GM21619 (cell line): Measurements from ENCODE around the gene SLC66A2.
"Not testable (repeated sequence)": the region's sequence is repeated elsewhere in the genome, so short reads cannot be mapped to it uniquely, and the experiment has no call there.

ENCODE experiments used
- ATAC-seq: cut with Tn5 transposase; IDR thresholded peaks from one replicate; pipeline ENCODE4 v1.9.1; 2021; ENCODE audit not compliant: unreplicated experiment

SLC66A2 gene

DNA sequence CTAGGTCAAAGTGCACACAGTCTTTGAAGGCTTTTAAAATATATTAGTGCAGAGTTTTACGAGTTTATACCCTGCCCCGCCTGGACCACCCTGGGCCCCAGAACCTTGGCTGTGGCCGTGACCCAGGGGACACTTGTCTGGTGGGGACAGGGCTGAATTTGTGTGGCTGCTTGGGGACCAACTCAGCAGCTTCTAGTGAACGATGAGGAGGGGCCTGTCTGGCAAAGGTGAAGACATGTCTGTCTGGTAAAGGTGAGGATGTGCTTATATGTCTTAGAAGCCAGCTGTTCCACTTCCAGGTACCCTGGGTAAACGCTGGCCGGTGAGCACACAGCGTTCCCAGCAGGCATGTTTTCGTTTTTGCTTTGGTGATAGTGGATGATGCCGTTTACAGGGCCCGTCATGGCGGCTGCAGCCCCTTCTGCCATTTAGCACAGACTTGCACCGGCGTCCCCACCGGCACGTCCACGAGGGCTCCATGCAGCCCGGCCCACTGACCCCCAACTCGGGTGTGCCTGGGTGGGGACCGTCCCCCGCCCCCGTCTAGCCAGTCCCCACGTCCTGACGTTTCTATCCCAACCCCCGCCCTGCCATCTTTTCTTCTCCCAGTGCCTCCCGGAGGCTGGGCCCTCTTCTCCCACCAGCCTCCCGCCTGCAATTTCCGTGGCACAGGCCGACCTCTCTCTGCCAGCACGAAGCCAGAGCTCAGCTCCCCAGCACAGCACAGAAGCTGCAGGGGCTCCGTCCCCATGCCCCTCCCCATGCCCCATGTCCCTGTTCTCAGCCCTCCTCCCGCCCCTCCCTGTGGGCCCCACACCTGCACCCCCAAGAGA lies 67.8 kb downstream of the SLC66A2 start:
- ATAC-seq = no peak

DNA sequence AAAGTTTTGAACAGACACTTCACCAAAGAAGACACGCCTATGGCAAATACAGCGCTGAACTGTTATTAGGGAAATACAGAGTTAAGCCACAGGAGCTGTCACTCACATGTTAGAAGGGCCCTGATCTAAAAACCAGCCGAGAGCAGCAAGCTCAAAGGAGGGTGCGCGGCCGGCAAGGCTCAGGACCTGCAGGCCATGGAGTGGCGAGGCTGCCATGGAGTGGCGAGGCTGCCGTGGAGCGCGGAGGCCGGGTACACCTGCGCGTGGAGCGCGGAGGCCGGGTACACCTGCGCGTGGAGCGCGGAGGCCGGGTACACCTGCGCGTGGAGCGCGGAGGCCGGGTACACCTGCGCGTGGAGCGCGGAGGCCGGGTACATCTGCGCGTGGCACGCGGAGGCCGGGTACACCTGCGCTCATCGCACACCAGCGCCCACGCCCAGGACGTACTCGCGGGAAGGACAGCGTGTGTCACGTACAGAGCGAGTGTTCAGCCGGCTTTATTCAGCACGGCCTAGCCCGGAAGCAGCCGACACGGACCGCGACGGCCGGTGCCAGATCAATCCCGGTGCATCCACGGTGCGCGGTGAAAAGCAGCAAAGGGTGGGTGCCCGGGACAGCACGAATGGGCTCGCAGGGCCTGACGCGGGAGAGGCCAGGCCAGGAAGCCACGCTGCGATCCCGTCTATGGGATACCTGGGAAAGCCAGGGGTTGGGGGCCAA lies 68.8 kb downstream of the SLC66A2 start:
- ATAC-seq = no peak

GRCh38 chr18:79881695-79882094 lies 69.8 kb downstream of the SLC66A2 start:
- ATAC-seq = no peak

DNA sequence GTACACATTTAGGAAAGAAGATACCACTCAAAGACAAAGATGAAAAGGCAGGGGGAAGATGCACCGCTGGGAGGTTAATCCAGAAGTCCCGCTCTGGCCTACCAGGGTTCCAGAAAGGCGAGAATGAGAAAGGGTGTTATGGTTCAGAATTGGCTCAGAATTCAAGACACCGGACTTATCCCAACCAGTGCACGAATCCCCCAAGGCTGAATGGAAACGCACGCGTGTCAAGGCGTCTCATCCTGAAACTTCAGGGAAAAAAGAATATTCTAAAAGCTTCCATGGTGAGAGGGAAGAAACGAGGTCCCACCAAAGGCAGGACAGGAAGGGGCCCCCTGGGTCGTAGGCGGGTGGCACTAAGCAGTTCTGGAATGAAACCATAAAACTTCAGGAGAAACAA lies 71.9 kb downstream of the SLC66A2 start:
- ATAC-seq = no peak

DNA sequence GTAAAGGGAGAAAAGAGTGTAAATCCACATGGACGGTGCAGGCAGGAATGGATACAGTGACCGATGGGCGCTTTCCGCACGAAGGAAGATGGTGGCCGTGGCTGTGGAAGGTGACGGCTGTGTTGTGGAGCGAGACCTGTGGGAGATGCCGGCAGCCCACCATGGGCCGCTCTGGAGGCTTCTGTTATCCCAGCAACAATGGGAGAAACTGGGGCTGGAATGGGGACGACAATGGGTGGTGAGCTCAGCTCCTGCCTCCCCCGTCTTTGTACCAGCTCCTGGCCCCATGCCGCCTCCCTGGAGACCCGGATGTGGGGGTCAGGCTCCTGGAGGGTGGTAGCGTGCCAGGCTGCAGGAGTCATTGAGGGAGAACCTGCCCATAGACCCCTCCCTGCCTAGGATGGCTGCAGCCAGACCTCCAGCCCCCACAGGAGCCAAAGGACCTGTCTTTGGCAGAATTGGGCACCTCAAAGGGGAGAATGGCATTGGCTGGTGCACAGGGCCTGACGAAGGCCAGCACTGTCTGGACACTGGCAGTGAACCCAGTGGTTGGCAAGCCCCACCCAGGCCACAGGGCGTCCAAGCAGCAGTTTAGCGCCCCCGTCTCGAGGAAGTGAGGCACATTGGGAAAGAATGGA lies 72.6 kb downstream of the SLC66A2 start:
- no peak for ATAC-seq

DNA sequence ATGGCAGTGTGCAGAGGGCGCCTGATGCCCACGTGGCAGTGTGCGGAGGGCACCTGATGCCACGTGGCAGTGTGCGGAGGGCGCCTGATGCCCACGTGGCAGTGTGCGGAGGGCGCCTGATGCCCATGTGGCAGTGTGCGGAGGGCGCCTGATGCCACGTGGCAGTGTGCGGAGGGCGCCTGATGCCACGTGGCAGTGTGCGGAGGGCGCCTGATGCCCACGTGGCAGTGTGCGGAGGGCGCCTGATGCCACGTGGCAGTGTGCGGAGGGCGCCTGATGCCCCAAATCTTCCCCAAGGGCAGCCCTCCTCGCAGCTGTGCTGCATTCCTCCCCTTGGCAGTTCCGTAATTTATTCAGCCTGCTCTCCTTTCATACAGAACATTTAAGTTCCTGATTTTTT lies 73.2 kb downstream of the SLC66A2 start:
- not testable (repeated sequence) for ATAC-seq

DNA sequence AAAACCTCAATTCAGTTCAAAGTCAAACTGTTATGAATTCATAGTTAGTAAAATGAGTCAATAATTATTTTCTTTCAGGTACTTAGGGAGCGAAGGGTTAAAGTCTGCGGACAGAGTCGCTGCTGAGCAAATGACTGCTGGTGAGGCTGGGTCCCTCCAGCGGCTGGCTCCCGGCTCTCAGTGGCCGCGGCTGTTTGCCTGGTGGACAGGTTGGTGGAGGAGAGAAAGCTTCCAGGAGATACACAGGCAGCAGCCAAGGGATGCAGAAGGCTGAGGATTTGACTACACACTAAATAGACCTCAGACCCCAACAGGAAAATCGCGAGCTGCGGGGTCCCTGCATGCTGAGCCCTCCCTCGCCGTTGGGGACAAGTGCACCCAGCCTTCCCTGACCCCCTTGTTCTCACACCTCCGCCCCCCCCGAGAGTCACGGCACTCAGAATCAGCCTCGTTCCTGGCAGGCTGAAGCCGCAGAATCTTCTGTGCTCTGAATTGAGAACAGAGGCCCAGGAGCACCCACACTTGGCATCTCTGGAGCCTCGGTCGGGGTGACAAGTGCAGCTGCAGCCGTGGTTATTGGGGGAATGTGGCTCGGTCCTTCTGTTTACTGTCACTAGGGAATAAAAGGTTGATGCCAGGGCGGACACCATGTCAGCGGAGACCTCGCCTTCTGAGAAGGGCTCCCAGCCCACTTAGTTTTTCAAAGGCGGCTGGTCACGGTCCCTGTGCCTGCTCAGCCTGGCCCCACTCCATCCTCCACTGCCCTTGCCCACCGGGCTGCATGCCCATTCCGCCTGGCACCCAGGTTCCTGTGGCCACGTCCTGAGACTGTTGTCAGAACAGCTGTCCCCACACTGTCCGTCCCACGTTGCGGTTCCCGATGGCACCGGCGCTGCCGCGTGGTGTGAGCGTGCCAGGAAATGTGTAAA lies 74.0 kb downstream of the SLC66A2 start:
- ATAC-seq = no peak

DNA sequence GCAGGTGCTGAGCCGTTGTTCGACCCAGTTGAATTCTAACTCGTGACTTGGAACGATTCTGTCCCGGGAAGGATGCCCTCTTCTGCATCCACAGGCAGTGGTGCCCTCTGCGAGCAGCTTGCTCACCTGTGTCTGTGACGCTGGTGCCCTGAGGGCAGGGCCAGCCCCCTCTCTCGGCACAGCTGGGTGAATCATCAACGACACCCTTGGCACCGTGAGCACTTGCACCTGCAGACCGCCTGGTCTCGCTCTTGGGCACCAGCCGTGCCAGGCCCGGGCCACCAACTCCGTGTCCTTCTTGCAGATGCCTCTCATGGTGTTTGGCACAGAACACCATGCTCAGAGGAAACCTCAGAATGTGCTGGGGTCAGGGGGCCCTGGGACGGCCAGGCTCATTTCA lies 75.0 kb downstream of the SLC66A2 start:
- no peak for ATAC-seq

GRCh38 chr18:79875931-79876461 lies 75.5 kb downstream of the SLC66A2 start:
- no peak for ATAC-seq

- ATAC-seq = no peak
These were observed 75.9 kb downstream of the SLC66A2 start for GRCh38 chr18:79875531-79875919.

GRCh38 chr18:79874553-79875530 lies 76.6 kb downstream of the SLC66A2 start:
- no peak for ATAC-seq

- ATAC-seq = no peak
These were observed 77.9 kb downstream of the SLC66A2 start for GRCh38 chr18:79873449-79874110.

DNA sequence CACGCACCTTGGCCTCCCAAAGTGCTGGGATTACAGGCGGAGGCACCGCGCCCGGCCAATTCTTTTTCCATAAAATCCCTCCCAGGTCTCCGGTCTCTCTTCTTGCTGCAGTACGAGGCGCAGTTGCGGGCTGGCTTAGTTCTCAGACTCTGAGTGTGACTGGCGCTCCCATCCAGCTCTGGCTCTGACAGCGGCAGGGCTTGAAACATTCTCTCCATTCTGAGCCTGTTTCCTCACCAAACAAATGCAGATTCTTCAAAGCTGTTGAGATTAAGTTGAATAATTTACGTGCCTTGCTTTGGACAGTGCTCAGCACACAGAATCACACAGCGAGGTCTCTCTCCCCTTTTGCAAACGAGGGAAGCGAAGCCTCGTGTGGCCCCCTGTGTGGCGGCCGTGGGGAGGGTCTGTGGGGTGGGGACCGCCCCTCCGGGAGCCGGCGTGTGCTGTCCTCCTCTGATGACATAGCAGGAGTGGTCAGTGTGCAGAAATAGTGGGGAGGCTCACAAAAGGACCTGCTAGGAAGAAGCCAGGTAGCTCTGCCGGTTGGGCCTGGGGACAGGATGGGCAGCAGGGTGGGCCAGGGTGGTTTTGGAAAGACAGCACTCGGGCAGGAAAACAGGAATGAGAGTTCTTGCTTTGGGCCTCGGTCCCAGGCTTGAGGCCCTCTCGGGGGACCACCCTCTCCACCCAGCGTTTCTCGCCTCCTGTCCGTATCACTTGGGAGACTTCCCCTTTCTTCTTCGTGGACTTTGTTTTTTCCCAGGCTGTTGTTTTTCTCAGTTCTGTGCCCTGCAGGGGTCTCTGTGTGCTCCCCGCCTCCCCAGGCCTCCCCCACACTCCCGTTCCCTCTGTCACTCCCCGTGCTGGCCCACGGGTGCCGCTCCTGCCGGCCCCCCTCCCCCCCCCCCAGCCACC lies 78.7 kb downstream of the SLC66A2 start:
- ATAC-seq = no peak

- no peak for ATAC-seq
These were observed 79.9 kb downstream of the SLC66A2 start for GRCh38 chr18:79871481-79872091.

DNA sequence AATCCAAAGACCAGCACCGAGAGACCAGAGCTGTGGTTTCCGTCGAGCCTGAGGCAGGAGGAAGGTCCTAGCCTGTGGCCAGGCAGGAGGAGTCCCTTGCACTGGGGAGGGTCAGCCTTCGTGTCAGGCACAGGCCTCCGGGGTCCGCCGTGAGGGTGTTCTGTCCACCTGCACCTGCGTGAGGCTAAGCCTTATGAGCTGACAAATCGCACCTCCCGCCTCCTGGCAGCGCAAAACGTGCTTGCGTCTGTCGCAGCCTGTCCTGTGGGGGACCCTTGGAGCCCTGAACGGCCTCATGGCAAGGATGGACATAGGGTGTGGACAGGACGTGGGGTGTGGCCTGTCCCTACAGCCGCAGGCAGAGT lies 80.4 kb downstream of the SLC66A2 start:
- ATAC-seq = no peak

DNA sequence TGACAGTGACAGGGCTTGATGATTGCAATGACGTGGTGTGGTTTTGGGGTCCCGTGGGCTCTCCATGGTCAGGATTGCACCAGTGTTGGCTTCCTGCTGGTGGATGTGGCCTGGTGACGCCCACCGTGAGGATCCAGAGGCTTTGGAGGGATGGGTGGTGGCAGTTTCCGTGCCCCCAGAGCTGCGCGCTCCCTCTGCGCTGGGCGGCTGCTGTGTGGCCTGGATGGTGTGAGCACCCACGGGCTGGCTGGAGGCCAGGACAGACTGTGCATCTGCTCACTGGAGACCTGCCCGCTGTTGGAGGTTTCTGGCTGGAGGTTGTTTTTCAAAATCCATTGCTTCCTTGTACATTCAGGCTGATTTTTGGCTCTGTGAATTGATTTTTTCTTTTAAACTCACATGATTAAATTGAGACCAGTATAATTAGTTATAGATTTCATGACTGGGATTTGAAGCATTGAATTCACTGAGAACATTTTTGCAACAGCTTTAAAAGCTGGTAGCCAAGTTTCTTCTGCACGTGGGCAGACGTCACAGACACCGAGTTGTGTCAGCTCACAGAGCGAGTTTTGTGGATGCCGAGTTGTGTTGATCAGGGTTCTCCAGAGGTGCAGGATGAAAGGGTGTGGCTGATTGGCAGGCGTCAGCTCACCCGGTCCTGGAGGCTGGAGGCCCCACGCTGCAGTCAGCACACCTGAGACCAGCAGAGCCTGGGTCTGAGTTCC lies 81.0 kb downstream of the SLC66A2 start:
- no peak for ATAC-seq
